GM18907 (cell line): ENCODE data around the gene SRP72.
"Not testable (repeated sequence)": the region's sequence is repeated elsewhere in the genome, so short reads cannot be mapped to it uniquely, and the experiment has no call there.

ENCODE experiments used
- ATAC-seq: cut with Tn5 transposase; IDR thresholded peaks from one replicate; pipeline ENCODE4 v1.9.1; 2021; ENCODE audit warnings: mild to moderate bottlenecking, moderate library complexity; ENCODE audit not compliant: unreplicated experiment

The SRP72 gene

GRCh38 chr4:56464581-56464980 lies 2.8 kb upstream of the SRP72 start:
- no peak for ATAC-seq

- ATAC-seq, result no peak
Observed at GRCh38 chr4:56465599-56466295, 1.7 kb upstream of the SRP72 start.

- ATAC-seq, result not testable (repeated sequence)
Observed at GRCh38 chr4:56466296-56466761, 1.1 kb upstream of the SRP72 start.

GRCh38 chr4:56466910-56467283 lies 520 bp upstream of the SRP72 start:
- ATAC-seq, result no peak

- peak; percentile 58 for ATAC-seq
Observed at GRCh38 chr4:56468097-56468422, 643 bp downstream of the SRP72 start.

- ATAC-seq, result no peak
Observed at GRCh38 chr4:56469489-56470210, 2.2 kb downstream of the SRP72 start.

GRCh38 chr4:56475917-56476316 lies 8.5 kb downstream of the SRP72 start:
- peak; percentile 84 for ATAC-seq

GRCh38 chr4:56477192-56477702 lies 9.8 kb downstream of the SRP72 start:
- ATAC-seq, result no peak

- no peak for ATAC-seq
Observed at GRCh38 chr4:56480691-56481090, 13.3 kb downstream of the SRP72 start.

- ATAC-seq, result no peak
Observed at GRCh38 chr4:56496241-56496640, 28.8 kb downstream of the SRP72 start.

GRCh38 chr4:56505269-56506130 lies 38.1 kb downstream of the SRP72 start, which contains the start of gene ARL9:
ARL9 (plus strand) TSS chr4:56505791; CDS start chr4:56505863, 72 bp downstream.
- peak; percentile 76 for ATAC-seq

- ATAC-seq, result no peak
Observed at GRCh38 chr4:56511098-56511497, 43.7 kb downstream of the SRP72 start.

- ATAC-seq, result no peak
Observed at GRCh38 chr4:56512166-56512565, 44.7 kb downstream of the SRP72 start.

GRCh38 chr4:56513517-56513916 lies 46.1 kb downstream of the SRP72 start:
- no peak for ATAC-seq

- ATAC-seq, result peak; percentile 95
Observed at GRCh38 chr4:56530269-56531148, 63.1 kb downstream of the SRP72 start.

- ATAC-seq, result no peak
Observed at GRCh38 chr4:56531149-56531770, 63.8 kb downstream of the SRP72 start.

- no peak for ATAC-seq
Observed at GRCh38 chr4:56531823-56532222, 64.4 kb downstream of the SRP72 start.

GRCh38 chr4:56532239-56532638 lies 64.8 kb downstream of the SRP72 start:
- ATAC-seq, result no peak

GRCh38 chr4:56535915-56536314 lies 68.5 kb downstream of the SRP72 start:
- no peak for ATAC-seq

GRCh38 chr4:56537147-56537546 lies 69.7 kb downstream of the SRP72 start:
- ATAC-seq, result no peak
